Stimulated activated CD4-positive, alpha-beta T cell treated with anti-CD3 and anti-CD28 coated beads, Interleukin-2, amount 100 ng/mL, for 4 hours (primary cell): ENCODE measurements around the gene TAF4.
"Not testable (repeated sequence)": the region's sequence is repeated elsewhere in the genome, so short reads cannot be mapped to it uniquely, and the experiment has no call there.

Experiments used
- DNase-seq: peaks from one replicate; pipeline ENCODE4 v3.0.0-alpha.2; 2020; ENCODE audit warnings: low read depth

The TAF4 gene

GRCh38 chr20:62003567-62004405, 61.9 kb downstream of the TAF4 start:
- no peak for DNase-seq

DNA sequence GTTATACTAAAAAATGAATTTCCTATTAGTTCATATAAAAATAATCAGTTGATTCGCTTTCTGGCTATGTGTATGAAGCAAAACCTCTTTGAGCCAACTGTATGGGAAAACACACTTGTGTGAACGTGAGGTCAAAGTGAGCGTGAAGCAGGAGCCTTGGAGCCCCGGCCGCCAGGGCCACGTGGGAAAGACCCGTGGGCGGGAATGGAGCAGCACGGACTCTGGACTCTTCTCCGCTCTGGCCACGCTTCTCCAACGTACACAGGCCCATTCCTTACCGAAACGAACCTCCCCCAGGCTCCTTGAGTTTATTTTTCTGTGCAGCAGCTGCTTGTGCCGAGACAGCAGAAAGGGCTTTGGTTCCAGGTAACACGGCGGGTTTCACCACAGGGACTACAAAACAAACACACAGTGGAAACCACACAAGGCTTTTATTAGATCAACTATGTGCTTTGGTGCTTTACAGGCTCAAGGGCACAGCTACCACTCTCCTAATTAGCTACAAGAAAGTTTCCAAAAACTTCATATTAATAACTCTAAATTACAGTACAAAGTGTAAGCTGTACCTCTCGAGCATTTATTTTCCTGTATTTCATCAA, 62.7 kb downstream of the TAF4 start:
- no peak for DNase-seq

DNA sequence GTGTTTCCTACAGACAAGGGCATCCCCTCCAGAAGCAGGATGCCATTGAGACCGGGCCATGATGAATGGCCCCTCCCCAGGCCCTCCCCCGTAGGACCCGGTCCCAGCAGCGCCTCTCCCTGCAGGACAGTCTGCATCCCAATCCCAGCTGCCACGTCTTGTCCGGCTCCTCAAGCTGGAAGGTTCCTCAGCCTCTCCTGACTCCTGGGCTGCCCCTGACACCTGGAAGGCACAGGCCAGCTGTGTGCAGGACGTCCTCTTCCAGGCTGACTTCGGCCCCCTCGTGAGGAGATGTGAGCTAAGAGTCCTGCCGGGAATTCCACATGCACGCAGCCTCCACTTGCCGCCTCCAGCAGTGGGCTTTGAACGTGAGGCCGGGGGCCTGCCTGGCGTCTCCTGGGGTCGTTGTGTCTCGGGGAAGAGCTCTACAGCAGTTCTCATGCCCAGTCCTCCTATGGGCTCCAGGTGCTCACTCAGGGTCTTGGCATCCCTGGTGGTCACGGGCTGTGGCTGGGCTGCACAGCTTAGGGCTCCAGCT, 64.4 kb downstream of the TAF4 start:
- no peak for DNase-seq

DNA sequence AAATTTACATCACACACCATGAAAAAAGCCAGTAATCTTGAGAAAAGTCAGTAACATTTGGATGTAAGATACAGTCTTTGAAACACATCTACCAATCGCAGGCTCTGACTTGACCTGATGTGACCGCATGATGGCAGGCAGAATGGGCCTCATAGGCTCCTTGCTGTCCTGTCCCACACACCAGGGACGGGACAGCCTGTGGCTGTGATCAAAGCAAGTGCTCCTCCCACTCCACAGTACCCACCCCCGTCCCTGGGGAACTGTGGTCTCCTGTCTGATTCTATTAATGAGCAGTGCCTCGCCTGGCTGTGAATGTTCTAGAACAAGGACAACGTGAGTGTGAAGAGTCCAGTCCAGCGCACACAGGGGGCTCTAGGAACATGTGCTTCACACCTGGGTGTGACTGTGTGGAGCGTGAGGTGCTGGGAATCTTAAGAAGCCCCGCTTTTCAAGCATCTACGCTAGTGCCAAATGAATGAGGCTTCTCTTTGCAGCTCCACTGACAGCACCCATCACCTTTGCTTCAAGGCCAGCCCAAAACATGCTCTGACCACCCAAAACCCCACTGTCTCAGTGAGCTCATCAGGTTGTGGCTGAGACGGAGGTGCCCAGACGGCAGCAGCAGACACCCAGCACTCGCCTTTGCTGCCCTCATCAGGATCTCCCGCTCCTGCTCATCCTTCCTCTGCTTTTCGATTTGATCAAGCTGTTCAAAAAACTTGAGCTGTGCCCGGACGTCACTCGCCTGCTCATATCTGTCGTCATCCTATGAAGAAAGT, 67.1 kb downstream of the TAF4 start:
- DNase-seq, result no peak

DNA sequence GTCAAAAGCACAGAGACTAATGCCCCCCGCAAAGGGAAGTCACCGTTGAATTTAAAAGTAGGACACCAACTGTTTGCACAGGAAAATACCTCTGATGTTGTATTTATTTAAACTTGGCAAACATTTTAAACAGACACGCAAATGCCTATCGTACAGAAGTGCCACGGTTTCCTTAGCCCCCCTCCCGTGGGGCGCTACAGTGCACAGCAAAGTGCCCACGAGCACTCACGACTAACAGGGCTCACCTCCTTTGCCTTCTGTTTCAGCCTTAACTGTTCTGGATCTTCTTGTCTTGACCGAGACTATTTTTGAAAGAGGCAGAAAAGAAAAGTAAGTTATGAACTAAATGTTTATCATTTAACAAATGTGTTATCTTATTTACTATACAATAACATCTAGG, 67.8 kb downstream of the TAF4 start:
- no peak for DNase-seq

DNA sequence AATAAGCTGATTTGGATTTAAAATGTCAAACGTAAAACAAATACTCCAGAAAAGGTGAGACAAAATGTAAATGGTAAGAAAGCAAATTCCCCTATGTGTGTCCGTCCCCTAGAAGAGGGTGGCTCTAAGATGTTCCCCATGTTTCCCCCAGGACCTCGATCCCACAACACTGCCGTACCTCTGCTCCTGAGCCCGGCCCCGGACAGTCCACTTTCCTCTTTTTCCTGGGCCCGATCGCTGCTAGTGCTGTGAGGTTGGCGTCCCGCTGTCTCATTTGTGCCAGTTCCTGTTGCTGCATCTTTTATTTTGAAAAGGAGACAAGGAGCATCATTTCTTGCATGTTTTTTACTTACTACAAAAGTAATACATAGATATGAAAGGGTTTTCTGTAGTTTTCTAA, 68.3 kb downstream of the TAF4 start:
- no peak for DNase-seq

- no peak for DNase-seq
Observed at GRCh38 chr20:61994546-61994945, 71.1 kb downstream of the TAF4 start.

- no peak for DNase-seq
Observed at GRCh38 chr20:61993058-61993457, 72.6 kb downstream of the TAF4 start.

DNA sequence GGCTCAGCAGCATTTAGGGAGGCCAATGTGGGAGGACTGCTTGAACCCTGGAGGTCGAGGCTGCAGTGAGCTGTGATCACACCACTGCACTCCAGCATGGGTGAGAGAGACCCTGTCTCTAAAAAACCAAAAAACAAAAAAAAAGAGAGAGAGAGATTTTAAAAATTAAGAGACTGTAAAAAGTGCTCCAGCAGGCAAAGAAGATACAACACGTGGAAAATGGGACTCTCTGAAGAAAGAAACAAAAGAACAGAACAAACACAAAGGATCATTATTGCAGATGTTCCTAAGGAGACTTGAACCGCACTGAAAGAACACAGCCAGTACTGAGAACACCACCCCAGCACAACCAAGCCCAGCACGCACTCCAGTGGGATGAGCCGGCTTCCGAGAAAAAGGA, 74.2 kb downstream of the TAF4 start:
- DNase-seq, result no peak

- DNase-seq, result no peak
Observed at GRCh38 chr20:61990484-61990883, 75.2 kb downstream of the TAF4 start.

- no peak for DNase-seq
Observed at GRCh38 chr20:61989741-61990140, 75.9 kb downstream of the TAF4 start.

GRCh38 chr20:61988665-61989064, 77.0 kb downstream of the TAF4 start:
- DNase-seq, result no peak

DNA sequence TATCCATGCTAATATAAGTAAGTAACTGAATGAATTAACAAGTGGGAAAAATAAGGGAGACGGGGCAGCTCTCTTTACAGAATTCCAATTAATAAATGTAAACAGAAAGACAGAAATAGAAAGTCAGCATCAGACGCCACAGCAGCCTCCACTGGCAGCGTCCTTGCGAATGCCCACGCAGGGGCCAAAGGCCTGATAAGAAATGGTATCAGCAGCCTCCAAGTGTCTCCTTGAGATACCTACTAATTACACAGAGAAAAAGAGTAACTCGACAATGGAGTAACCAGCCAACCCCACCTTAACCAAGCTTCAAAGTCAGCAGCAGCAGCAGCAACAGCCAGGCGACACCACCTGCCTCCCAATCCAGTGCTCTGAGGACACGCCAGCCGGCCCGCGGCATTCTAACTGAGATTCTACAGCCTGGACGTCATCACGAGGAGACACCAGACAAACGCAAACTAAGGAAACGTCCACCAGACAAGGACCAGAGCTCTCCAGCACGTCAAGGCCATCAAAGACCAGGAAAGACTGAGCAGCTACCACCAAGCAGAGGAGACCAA, 78.8 kb downstream of the TAF4 start:
- DNase-seq, result no peak

DNA sequence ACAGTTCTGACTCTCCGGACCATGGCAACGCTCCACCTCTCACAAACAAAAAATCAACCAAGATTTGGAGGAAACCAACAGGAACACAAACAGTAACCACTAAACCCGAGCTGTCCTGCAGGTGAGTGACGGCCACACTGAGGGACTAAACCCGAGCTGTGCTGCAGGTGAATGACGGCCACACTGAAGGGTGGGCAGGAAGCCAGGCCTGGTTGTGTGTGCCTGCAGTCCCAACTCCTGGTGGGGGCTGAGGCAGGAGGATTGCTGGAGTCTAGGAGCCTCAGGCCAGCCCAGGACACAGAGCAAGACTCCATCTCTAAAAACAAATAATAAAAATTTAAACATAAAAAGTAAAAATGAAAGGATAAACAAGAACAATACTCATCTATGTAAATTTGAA, 80.6 kb downstream of the TAF4 start:
- DNase-seq, result no peak

GRCh38 chr20:61984431-61984830, 81.2 kb downstream of the TAF4 start:
- DNase-seq, result not testable (repeated sequence)

- DNase-seq, result no peak
Observed at GRCh38 chr20:61983965-61984364, 81.7 kb downstream of the TAF4 start.

DNA sequence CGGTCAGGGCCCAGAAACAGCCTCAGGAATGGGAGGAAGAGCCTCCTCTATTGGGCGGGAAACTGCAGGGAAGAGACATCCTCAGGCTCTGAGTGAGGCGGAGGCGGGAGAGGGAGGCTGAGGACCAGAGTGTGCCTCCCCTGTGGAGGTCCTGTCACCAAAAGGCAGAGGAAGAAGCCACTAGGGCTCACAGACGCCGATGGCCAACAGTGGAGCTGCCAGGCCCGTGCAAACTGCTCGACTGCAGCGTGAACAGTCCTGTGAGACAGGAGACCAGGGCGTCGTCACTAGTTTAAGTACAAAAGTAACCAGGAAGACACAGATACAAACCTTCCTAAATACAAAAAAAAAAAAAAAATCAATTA, 82.7 kb downstream of the TAF4 start:
- DNase-seq, result no peak

GRCh38 chr20:61982191-61982950, 83.3 kb downstream of the TAF4 start:
- no peak for DNase-seq

- DNase-seq, result not testable (repeated sequence)
Observed at GRCh38 chr20:61981691-61982090, 84.0 kb downstream of the TAF4 start.

GRCh38 chr20:61980647-61981583, 84.8 kb downstream of the TAF4 start:
- no peak for DNase-seq
